Stimulated activated CD8-positive, alpha-beta memory T cell treated with anti-CD3 and anti-CD28 coated beads, Interleukin-7, amount 100 ng/mL, for 1 hour (primary cell): Measurements from ENCODE around the gene GPR85.
"Not testable (repeated sequence)": the region's sequence is repeated elsewhere in the genome, so short reads cannot be mapped to it uniquely, and the experiment has no call there.

ENCODE experiments used
- DNase-seq, 2 donors: peaks; one replicate each; pipeline ENCODE4 v3.0.0-alpha.2; 2020; ENCODE audit warnings: low read depth in 2 of 2

The GPR85 gene

GRCh38 chr7:113086431-113086888, at the start of gene GPR85:
GPR85 (minus strand) TSS chr7:113086827; CDS start chr7:113084721, 2,106 bp downstream.
- DNase-seq, result no peak

- DNase-seq, result no peak
Observed at GRCh38 chr7:113134025-113134424, 47.4 kb upstream of the GPR85 start.

- DNase-seq, result no peak
Observed at GRCh38 chr7:113131367-113131766, 44.7 kb upstream of the GPR85 start.

GRCh38 chr7:113128031-113128430, 41.4 kb upstream of the GPR85 start:
- DNase-seq, result no peak

- no peak for DNase-seq
Observed at GRCh38 chr7:113125728-113126127, 39.1 kb upstream of the GPR85 start.

GRCh38 chr7:113122744-113123143, 36.1 kb upstream of the GPR85 start:
- DNase-seq, result no peak

- DNase-seq, result no peak
Observed at GRCh38 chr7:113120647-113121046, 34.0 kb upstream of the GPR85 start.

GRCh38 chr7:113119429-113119828, 32.8 kb upstream of the GPR85 start:
- no peak for DNase-seq

- DNase-seq, result peak; percentile 70 to 77
Observed at GRCh38 chr7:113118074-113118959, 31.7 kb upstream of the GPR85 start, which contains the start of gene SMIM30. SMIM30 (minus strand) TSS chr7:113118554; CDS start chr7:113117578, 976 bp downstream.

GRCh38 chr7:113117374-113117774, 30.7 kb upstream of the GPR85 start:
- DNase-seq, result not testable (repeated sequence)

- no peak for DNase-seq
Observed at GRCh38 chr7:113113912-113114311, 27.3 kb upstream of the GPR85 start.

GRCh38 chr7:113109718-113110117, 23.1 kb upstream of the GPR85 start:
- no peak for DNase-seq

GRCh38 chr7:113100121-113100603, 13.5 kb upstream of the GPR85 start:
- DNase-seq, result no peak

- DNase-seq, result no peak
Observed at GRCh38 chr7:113099284-113099919, 12.8 kb upstream of the GPR85 start.

GRCh38 chr7:113094517-113095249, 8.1 kb upstream of the GPR85 start:
- DNase-seq, result no peak

- DNase-seq, result no peak
Observed at GRCh38 chr7:113093561-113093960, 6.9 kb upstream of the GPR85 start.

- DNase-seq, result no peak
Observed at GRCh38 chr7:113092762-113093161, 6.1 kb upstream of the GPR85 start.

- no peak for DNase-seq
Observed at GRCh38 chr7:113087071-113087998, 708 bp upstream of the GPR85 start.

GRCh38 chr7:113085781-113086390, 741 bp downstream of the GPR85 start:
- no peak for DNase-seq

GRCh38 chr7:113084496-113085172, 2.0 kb downstream of the GPR85 start:
- DNase-seq, result no peak
